RPMI7951 (cell line): ENCODE measurements around the gene CHRNA4. TPM values are rescaled to one million over a fixed set of nuclear protein-coding genes. Genes with fewer than 3 reads are reported as not detected.
"Not testable (repeated sequence)": the region's sequence is repeated elsewhere in the genome, so short reads cannot be mapped to it uniquely, and the experiment has no call there.

Experiments
- DNase-seq: peaks from one replicate; pipeline ENCODE4 v3.0.0-alpha.2; 2012; ENCODE audit warnings: low read depth
- total RNA-seq: library from RNA; depleted of rRNA; stranded (reverse); fragments of >200 nt; shearing (Covaris generic); gene quantifications from 2 replicates; pipeline ENCODE4 v1.2.3, GENCODE V29; 2014

CHRNA4 gene
- total RNA-seq, 1 experiment from 2014 or later, result not detected

DNA sequence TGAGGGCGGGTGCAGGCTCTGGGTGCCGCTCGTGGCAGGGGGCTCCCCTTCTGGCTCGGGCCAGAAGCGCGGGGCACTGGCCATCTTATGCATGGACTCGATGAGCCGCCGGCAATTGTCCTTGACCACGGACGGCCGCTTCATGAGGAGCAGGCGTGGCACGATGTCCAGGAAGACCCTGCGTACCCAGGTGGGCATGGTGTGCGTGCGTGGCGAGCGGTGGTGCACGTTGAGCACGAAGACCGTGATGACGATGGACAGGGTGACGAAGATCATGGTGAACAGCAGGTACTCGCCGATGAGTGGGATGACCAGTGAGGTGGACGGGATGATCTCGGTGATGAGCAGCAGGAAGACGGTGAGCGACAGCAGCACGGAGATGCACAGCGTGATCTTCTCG, 11.0 kb downstream of the CHRNA4 start:
- DNase-seq, result no peak

DNA sequence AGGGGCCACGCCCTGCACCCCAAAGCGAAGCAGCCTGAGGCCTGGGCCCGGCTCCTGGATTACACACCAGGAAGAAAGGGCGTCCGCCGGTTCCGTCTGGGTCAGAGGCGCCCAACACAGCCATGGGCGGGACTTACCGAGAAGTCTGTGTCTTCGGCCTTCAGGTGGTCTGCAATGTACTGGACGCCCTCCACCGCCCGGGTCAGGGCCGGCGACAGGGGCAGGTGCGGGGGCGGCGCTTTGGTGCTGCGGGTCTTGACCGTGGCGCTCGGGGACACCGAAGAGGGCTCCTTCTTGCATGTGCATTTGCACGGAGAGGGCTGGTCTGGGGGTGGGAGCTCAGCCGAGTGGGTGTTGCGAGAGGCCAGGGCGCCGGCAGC, 11.6 kb downstream of the CHRNA4 start:
- DNase-seq, result no peak

DNA sequence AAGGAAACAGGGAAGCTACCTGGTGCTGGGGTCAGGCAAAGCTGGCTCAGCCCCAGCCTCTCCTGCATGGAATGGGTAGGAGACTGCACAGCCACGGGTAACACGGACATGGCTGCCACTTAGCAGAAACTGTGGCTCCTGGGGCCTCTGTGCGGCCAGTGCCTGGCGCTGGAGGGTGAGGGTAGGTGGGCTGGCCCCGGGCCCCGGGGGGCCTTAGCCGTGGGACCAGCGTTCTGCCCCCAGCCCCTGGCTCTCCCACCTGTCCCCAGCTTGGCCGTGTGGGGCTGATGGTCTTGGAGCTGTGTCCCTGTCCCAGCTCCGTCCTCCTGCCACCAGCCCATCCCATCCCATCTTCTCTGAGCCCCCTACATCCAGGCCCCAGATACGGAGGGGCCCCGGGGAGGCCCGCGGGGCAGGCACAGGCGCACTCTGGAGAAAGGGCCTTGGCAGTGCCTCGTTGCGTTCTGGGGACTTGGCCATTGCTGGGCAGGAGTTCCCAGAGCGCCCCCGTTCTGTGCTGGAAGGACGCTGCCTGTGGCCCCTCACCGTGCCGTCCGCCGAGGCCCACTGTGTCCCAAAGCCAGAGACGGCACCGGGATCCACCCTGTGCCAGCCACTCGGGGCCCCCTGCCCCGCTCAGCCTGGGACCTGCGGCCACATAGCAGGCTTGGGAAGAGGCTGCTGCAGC, 12.2 kb downstream of the CHRNA4 start:
- no peak for DNase-seq

DNA sequence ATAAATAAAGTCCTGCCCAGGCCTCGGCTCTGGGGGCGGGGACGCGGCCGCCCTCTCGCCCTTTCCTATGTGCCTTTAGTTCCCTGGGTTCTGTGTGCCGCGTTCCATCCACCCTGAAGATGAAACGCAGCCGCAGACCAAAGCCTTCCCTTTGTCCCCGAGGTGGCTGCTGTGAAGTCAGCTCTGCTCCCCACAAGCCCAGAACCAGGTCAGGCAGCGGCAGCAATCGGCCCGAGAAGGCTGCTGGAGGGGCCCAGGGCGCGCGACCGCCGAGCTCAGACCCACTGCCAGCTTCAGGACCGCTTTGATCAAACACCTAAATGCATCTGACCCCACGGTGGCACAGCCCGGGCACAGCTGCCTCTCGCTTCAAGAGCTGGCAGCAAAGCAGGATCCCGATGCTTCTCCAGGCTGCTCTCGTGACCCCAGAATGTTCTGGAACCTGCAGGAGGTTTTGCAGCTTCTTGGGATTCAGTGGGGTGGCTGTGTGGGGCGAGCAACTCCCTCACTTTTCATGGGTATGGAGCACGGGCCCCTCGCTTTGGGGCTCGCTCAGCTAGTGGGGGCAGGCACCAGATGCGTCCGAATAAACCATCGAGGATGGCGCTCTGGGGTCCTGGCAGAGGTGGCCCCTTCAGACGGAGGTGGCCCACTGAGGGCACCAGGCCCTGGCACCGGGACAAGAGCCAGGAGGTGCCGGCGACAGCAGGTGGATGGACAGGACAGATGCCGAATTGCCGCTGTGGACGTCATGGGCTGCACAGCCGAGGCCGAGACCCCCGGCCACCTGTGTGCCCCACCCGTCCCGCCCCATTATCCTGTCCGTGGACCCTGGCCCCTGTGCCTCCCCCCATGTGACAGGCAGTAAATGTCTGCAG, 13.0 kb downstream of the CHRNA4 start:
- no peak for DNase-seq

DNA sequence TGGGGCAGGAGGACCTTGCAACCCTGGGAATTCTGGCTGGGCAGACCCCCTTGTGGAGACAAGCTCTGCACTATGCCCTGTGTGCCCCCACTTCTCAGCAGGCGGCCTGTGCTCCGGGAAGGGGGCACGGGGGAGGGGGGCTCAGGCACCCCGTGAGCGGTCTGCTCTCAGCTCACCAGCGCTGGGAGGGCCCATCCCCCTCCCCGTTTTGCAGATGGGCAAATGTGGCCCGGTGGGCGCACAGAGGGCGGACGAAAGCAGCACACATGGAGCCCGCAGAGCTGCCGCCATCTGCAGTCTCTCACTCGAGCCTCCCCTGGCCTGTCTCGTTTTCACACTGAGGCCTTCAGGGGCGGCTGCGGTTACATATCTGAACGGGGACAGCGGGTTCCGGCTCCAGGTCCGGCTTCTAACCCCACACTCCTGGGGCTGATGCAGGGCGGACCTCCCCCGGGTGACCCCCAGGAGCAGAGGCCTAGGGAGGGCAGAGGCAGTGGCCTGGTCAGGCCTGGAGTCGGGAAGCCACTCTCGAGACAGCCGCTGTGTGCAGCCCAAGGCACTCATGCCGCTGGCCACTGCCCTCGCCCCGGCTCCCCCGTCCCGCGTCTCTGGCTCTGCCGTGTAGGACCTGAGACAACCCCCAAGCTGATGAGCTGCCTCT, 13.9 kb downstream of the CHRNA4 start:
- no peak for DNase-seq

DNA sequence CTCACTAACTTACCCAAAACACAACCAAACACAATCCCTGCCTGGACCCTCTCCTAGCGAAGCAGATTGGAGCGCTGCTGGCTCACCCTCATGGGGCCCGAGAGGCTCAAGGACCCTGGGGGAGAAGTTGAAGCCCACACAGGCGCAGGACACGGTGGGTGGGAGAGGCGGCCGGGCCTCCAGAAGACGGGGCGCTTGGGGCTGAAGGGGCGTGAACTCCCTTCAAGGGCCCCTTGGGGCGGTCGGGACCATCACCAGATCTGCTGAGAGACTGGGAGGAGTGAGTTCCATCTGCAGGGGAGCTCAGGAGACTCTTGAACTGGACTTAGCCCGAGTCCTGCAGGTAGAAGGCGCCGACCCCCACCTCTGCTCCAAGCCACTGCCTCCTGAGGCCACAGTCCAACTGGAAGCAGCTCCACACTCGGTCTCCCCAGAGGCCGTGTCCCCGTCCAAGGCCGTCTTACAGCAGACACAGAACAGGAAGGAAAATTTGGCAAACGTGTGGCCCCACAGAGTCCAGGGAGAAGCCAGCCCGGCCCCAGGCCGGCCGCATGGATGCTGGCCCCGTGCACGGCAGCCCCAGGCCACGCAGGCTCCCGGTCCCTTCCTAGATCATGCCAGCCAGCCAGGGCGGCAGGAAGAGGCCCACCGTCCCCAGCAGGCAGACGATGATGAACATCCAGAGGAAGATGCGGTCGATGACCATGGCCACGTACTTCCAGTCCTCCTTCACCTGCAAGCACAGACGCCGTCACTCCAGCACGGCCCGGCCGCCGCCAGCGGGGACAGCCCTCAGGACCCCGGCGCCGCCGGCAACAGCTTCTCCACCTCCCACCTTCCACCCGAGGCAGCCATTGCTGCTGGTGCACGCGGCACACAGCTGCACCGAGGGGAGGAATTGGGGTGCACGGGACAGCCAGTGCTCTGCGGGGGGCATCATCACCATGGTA, 14.7 kb downstream of the CHRNA4 start:
- no peak for DNase-seq

DNA sequence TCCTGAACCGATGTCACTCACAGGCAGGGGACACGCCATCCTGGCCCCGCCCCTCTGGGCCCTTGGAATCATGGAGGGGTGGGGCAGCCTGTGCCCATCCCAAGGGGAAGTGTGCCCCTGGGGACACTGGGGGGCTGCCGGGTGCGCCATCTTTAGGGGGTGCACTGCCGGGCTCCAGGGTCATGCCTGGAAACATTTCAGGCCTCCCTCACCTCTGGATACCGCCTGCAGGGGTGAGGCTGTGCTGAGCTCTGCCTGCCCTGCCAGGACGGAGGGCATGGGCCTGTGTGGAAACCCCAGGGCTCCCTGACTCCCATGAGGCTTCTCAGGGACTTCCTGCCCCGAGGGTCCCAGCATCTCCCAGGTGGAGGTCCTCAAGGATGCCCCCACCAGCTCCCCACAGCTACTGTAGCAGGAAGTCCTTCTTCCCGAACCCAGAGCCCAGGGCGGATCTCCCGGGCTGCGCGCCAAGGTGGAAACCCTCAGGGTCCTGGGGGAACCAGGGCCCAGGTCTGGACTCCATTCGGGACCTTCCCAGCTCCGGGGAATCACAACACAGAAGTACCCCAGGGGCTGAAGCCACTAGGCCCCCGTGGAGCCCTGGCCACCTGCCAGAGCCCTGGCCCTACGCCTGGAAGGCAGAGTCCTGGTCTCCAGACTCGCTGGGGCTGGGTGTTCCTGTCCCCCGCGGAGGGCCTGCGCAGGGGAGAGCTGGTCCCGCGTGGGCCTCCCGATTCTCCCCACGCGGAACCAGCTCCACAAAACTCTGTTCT, 15.6 kb downstream of the CHRNA4 start:
- no peak for DNase-seq

DNA sequence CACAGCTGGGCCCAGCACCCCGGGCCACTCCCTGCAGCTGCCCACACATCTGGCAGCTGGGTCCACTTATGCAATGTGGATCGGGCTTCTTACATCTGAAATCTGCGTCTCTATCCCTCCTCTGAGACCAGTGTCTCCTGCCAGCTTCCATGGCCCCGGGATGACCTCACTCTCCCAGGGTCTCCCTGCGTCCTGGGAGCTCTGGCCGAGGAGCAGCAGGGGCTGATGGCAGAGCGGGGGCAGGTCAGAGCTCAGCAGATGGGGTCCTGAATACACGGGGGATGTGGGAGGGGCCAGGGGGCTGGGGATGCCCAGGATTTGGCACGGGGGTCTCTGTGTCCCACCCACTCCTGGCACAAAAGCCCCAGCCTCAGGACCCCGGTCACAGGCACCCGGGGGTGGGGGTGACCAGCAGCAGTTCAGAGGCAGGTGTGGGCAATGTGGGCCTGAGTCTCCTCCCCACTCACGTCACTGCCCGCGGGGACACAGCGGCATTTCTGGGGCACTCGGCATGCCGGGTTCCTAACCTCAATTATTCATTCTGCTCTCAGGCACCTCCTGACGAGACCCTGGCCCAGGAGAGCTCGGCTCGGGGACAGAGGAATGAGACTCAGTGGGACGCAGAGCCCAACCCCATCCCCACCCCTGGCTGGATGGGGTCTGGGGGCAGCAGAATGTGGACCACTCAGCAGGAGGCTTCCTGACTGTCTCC, 16.4 kb downstream of the CHRNA4 start:
- no peak for DNase-seq

DNA sequence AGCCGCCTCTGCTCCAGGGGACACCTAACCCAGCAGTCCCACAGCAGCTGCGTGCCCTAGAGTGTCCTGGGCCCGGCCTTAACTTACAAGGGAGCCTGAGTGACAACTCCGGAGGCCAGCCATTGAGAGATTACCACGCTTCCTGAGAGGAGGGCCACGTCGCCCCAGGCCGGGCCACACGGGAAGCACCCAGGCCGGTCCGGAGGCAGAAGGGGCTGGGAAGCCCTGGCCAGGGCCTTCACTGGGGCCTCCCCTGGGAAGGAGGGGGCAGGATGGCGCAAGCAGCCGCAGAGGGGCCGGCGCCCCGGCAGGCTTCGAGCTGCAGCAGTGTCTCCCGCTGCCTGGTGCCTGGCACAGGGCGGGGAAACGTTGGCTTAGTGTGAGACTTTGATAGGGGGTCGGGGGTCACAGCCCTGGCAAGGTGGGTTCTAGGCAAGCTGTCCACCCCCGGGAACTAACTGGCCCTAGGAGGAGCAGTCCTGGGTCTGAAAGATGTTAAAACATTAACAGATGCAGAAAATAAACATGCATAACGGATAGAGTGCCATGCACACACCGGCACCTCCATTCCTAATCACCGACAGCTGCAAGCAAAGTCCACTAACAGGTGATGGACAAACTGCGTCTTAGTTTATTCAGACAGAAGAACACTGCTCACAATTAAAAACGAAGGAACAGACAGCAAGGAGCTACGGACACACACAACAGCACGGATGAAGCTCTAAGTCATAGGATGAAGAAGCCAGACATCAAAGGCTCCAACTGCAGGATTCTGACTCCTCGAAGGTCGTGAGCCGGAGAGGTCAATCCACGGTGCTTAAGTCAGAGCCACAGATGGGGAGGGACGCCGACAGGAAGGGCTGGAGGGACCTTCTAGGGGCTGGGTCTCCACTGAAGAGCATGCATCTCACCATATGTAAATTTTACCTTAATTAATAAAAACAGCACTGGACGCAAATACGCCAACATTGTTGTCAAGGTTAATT, 17.4 kb downstream of the CHRNA4 start:
- no peak for DNase-seq

DNA sequence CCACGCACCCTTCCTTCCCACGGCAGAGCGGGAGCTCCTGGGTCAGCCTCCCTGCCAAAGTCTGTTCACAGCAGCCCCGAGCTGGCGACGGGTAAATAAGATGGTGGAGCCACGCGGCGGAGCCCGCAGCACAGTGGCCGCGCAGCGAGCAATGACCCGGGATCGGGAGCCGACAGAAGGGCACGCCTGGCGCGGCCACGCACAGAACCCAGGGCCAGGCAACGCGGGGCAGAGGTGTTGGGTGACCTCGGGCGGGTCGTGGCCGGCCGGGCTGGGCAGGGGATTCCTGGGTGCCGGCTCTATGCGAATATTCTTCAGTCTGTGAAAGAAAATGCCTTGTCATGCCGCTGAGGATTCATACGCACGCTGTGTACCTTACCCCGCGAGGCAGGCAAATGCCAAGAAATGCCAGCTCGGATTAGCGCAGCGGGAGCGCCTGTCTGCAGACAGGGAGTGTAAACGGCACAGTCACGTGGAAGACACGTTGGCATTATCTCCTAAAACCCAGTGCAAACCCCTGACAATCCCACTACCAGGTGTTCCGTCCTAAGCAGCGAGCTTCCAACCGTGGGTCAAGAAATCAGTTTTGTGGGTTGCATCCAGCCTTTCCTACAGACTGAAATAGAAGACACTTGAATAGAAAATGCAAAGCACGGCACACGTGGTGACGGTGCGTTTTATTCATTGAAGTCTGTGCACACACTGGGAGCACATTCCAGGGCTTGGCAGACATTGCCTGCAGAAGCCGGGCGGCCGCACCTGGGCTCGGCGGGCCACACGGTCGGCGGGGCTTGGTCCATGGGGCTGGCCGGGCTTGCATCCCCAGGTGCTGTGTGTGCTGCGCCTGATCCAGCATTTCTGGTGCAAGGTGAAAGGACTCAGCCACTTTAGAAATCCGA, 18.3 kb downstream of the CHRNA4 start:
- DNase-seq, result no peak

DNA sequence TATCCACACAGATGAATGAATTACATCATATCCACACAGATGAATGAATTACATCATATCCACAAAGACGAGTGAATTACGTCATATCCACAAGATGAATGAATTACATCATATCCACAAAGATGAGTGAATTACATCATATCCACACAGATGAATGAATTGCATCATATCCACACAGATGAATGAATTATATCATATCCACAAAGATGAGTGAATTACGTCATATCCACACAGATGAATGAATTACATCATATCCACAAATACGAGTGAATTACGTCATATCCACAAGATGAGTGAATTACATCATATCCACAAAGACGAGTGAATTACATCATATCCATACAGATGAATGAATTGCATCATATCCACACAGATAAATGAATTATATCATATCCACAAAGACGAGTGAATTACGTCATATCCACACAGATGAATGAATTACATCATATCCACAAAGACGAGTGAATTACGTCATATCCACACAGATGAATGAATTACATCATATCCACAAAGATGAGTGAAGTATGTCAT, 20.9 kb downstream of the CHRNA4 start:
- not testable (repeated sequence) for DNase-seq

DNA sequence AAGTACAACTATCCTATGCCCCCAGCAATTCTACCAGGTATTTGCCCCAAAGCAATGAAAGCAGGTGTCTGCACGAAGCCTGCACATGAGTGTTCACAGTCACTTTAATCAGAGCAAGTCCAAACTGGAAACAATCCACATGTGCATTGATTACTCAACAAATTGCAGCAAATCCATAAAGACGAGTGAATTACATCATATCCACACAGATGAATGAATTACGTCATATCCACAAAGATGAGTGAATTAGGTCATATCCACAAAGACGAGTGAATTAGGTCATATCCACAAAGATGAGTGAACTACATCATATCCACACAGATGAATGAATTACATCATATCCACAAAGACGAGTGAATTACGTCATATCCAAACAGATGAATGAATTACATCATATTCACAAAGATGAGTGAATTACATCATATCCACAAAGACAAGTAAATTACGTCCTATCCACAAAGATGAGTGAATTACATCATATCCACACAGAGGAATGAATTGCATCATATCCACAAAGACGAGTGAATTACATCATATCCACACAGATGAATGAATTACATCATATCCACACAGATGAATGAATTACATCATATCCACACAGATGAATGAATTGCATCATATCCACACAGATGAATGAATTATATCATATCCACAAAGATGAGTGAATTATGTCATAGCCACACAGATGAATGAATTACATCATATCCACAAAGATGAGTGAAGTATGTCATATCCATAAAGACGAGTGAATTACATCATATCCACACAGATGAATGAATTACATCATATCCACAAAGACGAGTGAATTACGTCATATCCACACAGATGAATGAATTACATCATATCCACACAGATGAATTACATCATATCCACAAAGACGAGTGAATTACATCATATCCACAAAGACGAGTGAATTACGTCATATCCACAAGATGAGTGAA, 21.7 kb downstream of the CHRNA4 start:
- not testable (repeated sequence) for DNase-seq

DNA sequence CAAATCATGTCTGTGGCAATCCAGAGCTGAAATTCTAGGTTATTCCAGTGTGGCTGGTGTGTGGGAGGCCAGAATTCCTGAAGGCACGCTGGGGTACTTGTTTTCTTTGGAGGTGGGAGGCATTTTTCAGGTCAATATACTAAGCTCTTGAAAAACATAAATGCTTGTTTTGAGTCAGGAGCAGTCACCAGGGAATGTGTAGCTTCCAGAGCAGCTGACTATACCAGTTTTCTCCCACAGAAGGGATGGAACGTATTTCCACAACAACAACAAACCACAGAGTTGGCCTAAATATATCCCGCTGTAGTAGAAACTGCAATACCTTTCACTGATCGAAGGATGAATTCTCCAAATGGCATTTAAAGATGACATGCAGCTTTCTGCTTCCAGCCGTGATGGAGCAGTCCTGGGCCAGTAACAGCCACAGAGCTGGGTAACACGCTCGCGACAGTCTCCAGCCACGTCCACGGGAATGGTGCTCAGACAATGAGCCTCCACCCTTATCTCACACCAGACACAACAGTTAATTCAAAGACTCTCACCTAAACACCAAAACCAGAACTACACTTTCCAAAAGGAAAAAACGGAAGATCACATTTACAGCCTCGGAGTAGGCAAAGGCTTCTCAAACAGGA, 23.2 kb downstream of the CHRNA4 start:
- DNase-seq, result no peak

DNA sequence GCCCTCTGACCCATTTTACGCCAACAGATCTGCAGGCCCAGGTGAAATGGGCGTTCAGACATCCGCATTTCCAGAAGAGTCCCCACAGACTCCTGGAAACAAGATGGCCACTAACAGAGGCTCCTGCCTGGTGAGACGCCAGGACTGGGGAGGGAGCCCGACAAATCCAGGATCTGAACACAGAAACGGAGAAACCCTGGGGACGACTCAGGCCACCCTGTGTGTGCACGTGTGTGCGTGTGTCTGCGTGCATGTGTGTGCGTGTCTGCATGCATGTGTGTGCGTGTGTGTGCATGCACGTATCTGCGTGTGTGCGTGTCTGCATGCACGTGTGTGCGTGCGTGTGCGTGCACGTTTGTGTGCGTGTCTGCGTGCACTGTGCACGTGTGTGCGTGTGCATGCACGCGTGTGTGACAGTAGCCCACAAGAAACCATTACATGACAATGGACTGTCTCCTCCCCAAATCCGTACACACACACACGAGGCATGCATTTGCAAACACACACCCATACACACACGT, 24.9 kb downstream of the CHRNA4 start:
- DNase-seq, result no peak

DNA sequence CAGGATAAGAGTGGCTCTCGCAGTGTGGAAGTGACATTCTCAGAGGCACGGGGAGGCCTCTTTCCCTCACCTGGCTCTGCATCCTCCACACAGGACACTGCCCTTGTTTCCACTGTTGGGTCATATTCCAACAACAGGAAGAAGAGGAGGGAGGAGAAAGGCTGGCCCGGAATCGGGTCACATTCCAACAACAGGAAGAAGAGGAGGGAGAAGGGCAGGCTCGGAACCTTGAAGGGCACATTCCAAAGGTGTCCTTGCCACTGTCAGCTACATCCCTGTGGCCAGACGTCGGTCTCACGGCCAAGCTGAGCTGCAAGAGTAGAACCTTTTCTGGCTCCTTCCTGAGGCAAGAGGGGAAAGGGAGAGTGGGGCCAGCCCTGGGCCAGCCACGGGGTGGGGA, 25.4 kb downstream of the CHRNA4 start:
- DNase-seq, result no peak

DNA sequence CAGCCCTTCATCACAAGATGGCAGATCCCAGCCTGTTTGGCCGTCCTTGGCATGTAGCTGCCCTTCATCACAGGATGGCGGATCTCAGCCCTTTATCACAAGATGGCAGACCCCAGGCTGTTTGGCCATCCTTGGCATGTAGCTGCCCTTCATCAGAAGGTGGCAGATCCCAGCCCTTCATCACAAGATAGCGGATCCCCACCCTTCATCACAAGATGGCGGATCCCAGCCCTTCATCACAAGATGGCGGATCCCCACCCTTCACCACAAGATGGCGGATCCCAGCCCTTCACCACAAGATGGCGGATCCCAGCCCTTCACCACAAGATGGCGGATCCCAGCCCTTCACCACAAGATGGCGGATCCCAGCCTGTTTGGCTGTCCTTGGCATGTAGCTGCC, 26.1 kb downstream of the CHRNA4 start:
- not testable (repeated sequence) for DNase-seq
